ENCODE data around the gene PHLDA3. TPM values are rescaled to one million over a fixed set of nuclear protein-coding genes. Genes with fewer than 3 reads are reported as not detected.

PHLDA3 gene
- total RNA-seq, 4 donors from 2014 or later: 69.2 to 153 (median 84.7) TPM

DNA sequence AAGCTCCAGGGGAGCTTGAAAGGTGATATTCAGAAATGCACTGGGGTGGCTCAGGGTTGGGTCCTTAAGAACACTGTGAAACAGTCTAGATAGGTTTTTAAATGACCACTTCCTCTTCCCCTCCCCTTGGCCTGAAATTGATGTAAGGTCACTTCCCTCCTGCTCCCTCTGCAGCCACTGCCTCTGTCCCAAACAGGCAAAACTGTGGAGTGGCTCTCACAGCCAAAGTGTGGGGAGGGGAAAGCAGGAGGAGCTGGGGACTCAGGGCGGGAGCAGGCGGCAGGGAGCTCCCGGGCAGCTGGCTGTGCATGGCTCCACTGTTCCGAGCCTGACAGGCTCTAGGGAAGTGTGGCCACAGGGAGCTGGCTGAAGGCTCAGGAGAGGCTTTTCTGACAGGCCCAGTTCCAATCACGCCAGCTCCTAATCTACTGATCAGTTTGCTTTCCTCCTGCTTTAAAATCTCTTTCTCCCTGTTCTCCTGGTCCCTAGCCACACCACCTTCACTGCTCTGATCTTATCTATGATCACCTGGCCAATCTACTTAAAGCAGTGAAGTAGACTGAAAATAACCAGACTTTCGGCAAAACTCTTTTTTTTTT, 43.1 kb upstream of the PHLDA3 start:
- no peaks in the 10 kb centered on the region for H3K9me3 ChIP-seq
- peak overlapping the region; percentile 37 to 97 (median 84) for H3K27ac ChIP-seq
- no peak overlapping the region for H3K4me3 ChIP-seq
- peak; percentile 54 for ATAC-seq
- TF ChIP-seq, protein P1, sequence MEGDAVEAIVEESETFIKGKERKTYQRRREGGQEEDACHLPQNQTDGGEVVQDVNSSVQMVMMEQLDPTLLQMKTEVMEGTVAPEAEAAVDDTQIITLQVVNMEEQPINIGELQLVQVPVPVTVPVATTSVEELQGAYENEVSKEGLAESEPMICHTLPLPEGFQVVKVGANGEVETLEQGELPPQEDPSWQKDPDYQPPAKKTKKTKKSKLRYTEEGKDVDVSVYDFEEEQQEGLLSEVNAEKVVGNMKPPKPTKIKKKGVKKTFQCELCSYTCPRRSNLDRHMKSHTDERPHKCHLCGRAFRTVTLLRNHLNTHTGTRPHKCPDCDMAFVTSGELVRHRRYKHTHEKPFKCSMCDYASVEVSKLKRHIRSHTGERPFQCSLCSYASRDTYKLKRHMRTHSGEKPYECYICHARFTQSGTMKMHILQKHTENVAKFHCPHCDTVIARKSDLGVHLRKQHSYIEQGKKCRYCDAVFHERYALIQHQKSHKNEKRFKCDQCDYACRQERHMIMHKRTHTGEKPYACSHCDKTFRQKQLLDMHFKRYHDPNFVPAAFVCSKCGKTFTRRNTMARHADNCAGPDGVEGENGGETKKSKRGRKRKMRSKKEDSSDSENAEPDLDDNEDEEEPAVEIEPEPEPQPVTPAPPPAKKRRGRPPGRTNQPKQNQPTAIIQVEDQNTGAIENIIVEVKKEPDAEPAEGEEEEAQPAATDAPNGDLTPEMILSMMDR (IDR thresholded peaks at IDR 0.05): no peak
- TF ChIP-seq POLR2A (IDR thresholded peaks at IDR 0.05) (no peak), POLR2AphosphoS5 (IDR thresholded peaks at IDR 0.05) (no peak), EP300 (IDR thresholded peaks at IDR 0.05) (no peak)
- peaks cover 10 to 56% (median 24%) of the 10 kb centered on the region in 3 donors for H3K4me1 ChIP-seq
- no peaks in the 10 kb centered on the region for H3K27me3 ChIP-seq
- WGBS, 2 donors (ENCODE audit: low coverage in 1 of 2): 0 to 6% methylated on average over 1 to 2 of the region's 6 CpGs
- H3K36me3 ChIP-seq: peaks cover 0 to 5% of the 10 kb centered on the region in 2 donors

DNA sequence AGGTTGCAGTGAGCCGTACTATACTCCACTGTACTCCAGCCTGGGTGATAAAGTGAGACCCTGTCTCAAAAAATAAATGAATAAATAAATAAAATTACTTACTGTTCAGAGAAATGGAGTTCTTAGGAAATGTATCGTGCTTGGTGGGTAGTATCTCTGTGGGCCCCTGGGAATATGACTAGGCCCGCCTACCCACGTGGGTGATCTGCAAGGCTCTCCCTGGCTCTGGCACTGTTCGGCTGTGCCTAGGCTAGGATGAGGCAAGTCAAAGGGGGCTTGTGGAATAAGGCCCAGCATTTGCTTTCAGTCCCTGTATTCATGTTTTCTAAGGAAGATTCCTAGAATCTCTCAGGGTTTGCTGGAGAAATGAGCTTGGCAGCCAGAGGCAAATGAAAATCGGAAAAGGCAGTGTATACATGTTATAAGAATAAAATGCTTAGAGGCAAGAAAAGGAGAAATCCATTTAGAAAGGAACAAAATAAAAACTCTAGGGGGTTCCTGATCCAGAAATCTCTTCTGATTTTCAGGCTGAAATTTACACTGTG, 42.5 kb upstream of the PHLDA3 start:
- no peaks in the 10 kb centered on the region for H3K9me3 ChIP-seq
- no peak for ATAC-seq
- 68 to 72% methylated on average over 5 to 6 of the region's 6 CpGs for WGBS, 2 donors (ENCODE audit: low coverage in 1 of 2)
- TF ChIP-seq, protein P1 (IDR thresholded peaks at IDR 0.05): no peak
- TF ChIP-seq POLR2AphosphoS5 (IDR thresholded peaks at IDR 0.05) (no peak), EP300 (IDR thresholded peaks at IDR 0.05) (no peak), POLR2A (IDR thresholded peaks at IDR 0.05) (no peak)
- H3K36me3 ChIP-seq: peaks cover 0 to 5% of the 10 kb centered on the region in 2 donors
- H3K27ac ChIP-seq: peak overlapping the region; percentile 37 to 97 (median 84)
- peaks cover 10 to 57% (median 24%) of the 10 kb centered on the region in 3 donors for H3K4me1 ChIP-seq
- no peaks in the 10 kb centered on the region for H3K27me3 ChIP-seq
- H3K4me3 ChIP-seq: no peak overlapping the region

DNA sequence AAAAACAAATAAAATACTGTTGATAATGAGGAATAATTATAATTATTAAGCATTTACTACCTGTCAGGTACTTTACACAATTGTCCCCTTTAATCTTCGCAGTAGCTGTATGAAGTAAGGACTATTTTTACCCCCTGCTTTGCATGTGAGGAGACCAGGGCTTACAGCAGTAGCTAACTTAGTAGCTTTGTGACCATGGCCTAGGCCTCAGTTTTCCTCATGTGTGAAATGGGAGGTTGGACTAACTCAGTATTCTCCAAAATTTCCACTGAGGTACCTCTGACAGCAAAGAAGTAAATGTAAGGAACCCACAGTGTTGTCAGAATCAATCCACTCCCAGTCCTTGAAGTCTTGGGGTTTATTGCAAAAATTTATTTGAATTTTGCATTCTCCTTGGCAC, 41.7 kb upstream of the PHLDA3 start:
- H3K27me3 ChIP-seq: no peaks in the 10 kb centered on the region
- H3K36me3 ChIP-seq: peaks cover 0 to 5% of the 10 kb centered on the region in 2 donors
- WGBS, 2 donors (ENCODE audit: low coverage in 1 of 2): 100% methylated on average over 1 of the region's 1 CpG
- H3K4me3 ChIP-seq: no peak overlapping the region
- ATAC-seq: no peak
- peaks cover 10 to 63% (median 24%) of the 10 kb centered on the region in 3 donors for H3K4me1 ChIP-seq
- no peaks in the 10 kb centered on the region for H3K9me3 ChIP-seq
- peak overlapping the region in 3 of 4 donors; percentile 70 to 97 (median 97) for H3K27ac ChIP-seq
- TF ChIP-seq, protein P1 (IDR thresholded peaks at IDR 0.05): no peak
- TF ChIP-seq POLR2AphosphoS5 (IDR thresholded peaks at IDR 0.05) (no peak), EP300 (IDR thresholded peaks at IDR 0.05) (no peak), POLR2A (IDR thresholded peaks at IDR 0.05) (no peak)

DNA sequence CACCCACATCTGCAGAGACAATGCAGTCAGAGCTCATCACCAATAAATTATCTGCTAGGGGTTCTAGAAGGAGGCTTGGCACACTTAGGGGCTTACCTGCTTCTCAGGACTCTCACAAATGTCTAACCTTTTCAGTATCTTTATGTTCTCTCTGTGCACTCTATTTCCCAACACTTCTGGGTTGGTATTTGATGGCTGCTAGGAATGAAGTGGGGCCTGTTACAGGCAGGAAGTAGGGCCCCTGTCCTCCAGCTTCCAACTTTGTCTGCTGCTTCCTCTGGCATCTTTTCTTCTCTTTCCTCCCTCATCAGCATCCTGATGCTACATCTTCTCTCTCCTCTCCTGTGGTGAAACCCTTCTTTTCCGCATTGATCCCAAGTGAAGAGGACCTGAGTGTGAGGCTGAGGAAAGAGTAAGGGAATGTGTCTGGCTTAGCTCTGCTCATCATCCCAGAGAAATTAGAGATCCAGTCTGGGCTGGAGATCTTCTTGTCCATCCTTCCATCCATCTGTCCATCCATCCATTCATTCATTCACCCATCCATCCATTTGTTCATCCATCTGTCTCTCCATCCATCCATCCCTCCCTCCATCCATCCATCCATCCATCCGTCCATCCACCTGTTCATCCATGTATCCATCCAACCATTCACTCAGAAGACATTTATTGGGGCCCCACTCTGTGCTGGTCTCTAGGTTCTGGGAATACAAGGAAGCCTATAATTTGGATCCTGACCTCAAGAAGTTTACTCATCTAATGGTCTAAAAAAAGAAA, 40.8 kb upstream of the PHLDA3 start:
- peak overlapping the region; percentile 80 to 97 (median 97) for H3K27ac ChIP-seq
- TF ChIP-seq POLR2A (IDR thresholded peaks at IDR 0.05): no peak
- TF ChIP-seq, protein P1 (IDR thresholded peaks at IDR 0.05): no peak
- TF ChIP-seq EP300 (IDR thresholded peaks at IDR 0.05): no peak
- TF ChIP-seq POLR2AphosphoS5 (IDR thresholded peaks at IDR 0.05): no peak
- WGBS, 2 donors (ENCODE audit: low coverage in 1 of 2): 90 to 93% methylated on average over 2 of the region's 2 CpGs
- H3K9me3 ChIP-seq: no peaks in the 10 kb centered on the region
- no peak for ATAC-seq
- no peaks in the 10 kb centered on the region for H3K27me3 ChIP-seq
- peaks cover 0 to 4% of the 10 kb centered on the region in 2 donors for H3K36me3 ChIP-seq
- peaks cover 10 to 72% (median 29%) of the 10 kb centered on the region in 3 donors for H3K4me1 ChIP-seq
- no peak overlapping the region for H3K4me3 ChIP-seq

Measured in gastroesophageal sphincter (tissue), 4 donors.